Neural crest cell (in vitro differentiated cells): ENCODE results near the gene UVRAG. TPM values are rescaled to one million over a fixed set of nuclear protein-coding genes. Genes with fewer than 3 reads are reported as not detected.

Experiments
- DNase-seq: peaks from one replicate; pipeline ENCODE4 v3.0.0; 2021; ENCODE audit warnings: low read depth, mixed read lengths, low spot score
- H3K27ac Mint-ChIP-seq: one replicate; pipeline ENCODE4 v1.8.0; 2021; ENCODE audit warnings: mild to moderate bottlenecking, mixed read lengths; ENCODE audit not compliant: unreplicated experiment
- H3K27me3 Mint-ChIP-seq: 2 replicates; pipeline ENCODE4 v1.8.0; 2021; ENCODE audit warnings: low read depth, mild to moderate bottlenecking, mixed read lengths
- H3K36me3 Mint-ChIP-seq: 2 replicates; pipeline ENCODE4 v1.8.0; 2021; ENCODE audit warnings: low read depth, mild to moderate bottlenecking, mixed read lengths
- H3K4me1 Mint-ChIP-seq: 2 replicates; pipeline ENCODE4 v1.8.0; 2021; ENCODE audit warnings: mixed read lengths
- H3K4me3 Mint-ChIP-seq: one replicate; pipeline ENCODE4 v1.8.0; 2021; ENCODE audit warnings: mild to moderate bottlenecking, mixed read lengths
- H3K9me3 Mint-ChIP-seq: 2 replicates; pipeline ENCODE4 v1.8.0; 2021; ENCODE audit warnings: mixed read lengths
- total RNA-seq: library from RNA; stranded (reverse); gene quantifications from 2 replicates; pipeline ENCODE4 v1.2.1, GENCODE V29; 2021
- TF ChIP-seq, protein P1 (sequence below): fragments of 200-600 bp; sonication (generic); conservative IDR thresholded peaks from 2 replicates; pipeline ENCODE4 v1.5.0; 2021; ENCODE audit warnings: antibody characterized with exemption, mild to moderate bottlenecking

The UVRAG gene
- total RNA-seq, 1 donor from 2014 or later, result 29.0 TPM

GRCh38 chr11:75823946-75824345 is 8.9 kb downstream of the UVRAG start:
- peaks cover 9% of the 10 kb centered on the region for H3K4me1 Mint-ChIP-seq
- no peak for DNase-seq

GRCh38 chr11:75826461-75827230 is 11.6 kb downstream of the UVRAG start:
- TF ChIP-seq, protein P1, sequence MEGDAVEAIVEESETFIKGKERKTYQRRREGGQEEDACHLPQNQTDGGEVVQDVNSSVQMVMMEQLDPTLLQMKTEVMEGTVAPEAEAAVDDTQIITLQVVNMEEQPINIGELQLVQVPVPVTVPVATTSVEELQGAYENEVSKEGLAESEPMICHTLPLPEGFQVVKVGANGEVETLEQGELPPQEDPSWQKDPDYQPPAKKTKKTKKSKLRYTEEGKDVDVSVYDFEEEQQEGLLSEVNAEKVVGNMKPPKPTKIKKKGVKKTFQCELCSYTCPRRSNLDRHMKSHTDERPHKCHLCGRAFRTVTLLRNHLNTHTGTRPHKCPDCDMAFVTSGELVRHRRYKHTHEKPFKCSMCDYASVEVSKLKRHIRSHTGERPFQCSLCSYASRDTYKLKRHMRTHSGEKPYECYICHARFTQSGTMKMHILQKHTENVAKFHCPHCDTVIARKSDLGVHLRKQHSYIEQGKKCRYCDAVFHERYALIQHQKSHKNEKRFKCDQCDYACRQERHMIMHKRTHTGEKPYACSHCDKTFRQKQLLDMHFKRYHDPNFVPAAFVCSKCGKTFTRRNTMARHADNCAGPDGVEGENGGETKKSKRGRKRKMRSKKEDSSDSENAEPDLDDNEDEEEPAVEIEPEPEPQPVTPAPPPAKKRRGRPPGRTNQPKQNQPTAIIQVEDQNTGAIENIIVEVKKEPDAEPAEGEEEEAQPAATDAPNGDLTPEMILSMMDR, result no peak
- no peak overlapping the region for H3K27ac Mint-ChIP-seq
- no peaks in the 10 kb centered on the region for H3K27me3 Mint-ChIP-seq
- no peak for DNase-seq
- H3K36me3 Mint-ChIP-seq, result no peaks in the 10 kb centered on the region
- peaks cover 9% of the 10 kb centered on the region for H3K4me1 Mint-ChIP-seq
- H3K4me3 Mint-ChIP-seq, result no peak overlapping the region
- no peaks in the 10 kb centered on the region for H3K9me3 Mint-ChIP-seq

More at GRCh38 chr11:75823946-75824345, 8.9 kb downstream of the UVRAG start:
- Mint-ChIP-seq H3K36me3 (no peaks in the 10 kb centered on the region), H3K9me3 (no peaks in the 10 kb centered on the region), H3K27ac (no peak overlapping the region), H3K4me3 (no peak overlapping the region), H3K27me3 (no peaks in the 10 kb centered on the region)
- TF ChIP-seq, protein P1, result no peak

- no peaks in the 10 kb centered on the region for H3K36me3 Mint-ChIP-seq
- TF ChIP-seq, protein P1, result no peak
- no peak overlapping the region for H3K4me3 Mint-ChIP-seq
- H3K27ac Mint-ChIP-seq, result no peak overlapping the region
- peaks cover 12% of the 10 kb centered on the region for H3K4me1 Mint-ChIP-seq
- no peaks in the 10 kb centered on the region for H3K9me3 Mint-ChIP-seq
- no peaks in the 10 kb centered on the region for H3K27me3 Mint-ChIP-seq
- no peak for DNase-seq
These were observed 12.6 kb downstream of the UVRAG start for GRCh38 chr11:75827562-75827961.

GRCh38 chr11:75831915-75832502 is 17.0 kb downstream of the UVRAG start:
- H3K27ac Mint-ChIP-seq, result no peak overlapping the region
- H3K9me3 Mint-ChIP-seq, result no peaks in the 10 kb centered on the region
- no peak overlapping the region for H3K4me3 Mint-ChIP-seq
- no peaks in the 10 kb centered on the region for H3K27me3 Mint-ChIP-seq
- TF ChIP-seq, protein P1, result no peak
- no peak for DNase-seq
- H3K36me3 Mint-ChIP-seq, result no peaks in the 10 kb centered on the region
- peaks cover 4% of the 10 kb centered on the region for H3K4me1 Mint-ChIP-seq

GRCh38 chr11:75834728-75835127 is 19.7 kb downstream of the UVRAG start:
- H3K27me3 Mint-ChIP-seq, result no peaks in the 10 kb centered on the region
- TF ChIP-seq, protein P1, result no peak
- H3K9me3 Mint-ChIP-seq, result no peaks in the 10 kb centered on the region
- H3K4me3 Mint-ChIP-seq, result no peak overlapping the region
- no peaks in the 10 kb centered on the region for H3K36me3 Mint-ChIP-seq
- no peak overlapping the region for H3K27ac Mint-ChIP-seq
- H3K4me1 Mint-ChIP-seq, result peaks cover 4% of the 10 kb centered on the region
- DNase-seq, result no peak
